ENCODE data around the gene LHX3.

Gene LHX3

GRCh38 chr9:136185596-136186366 lies 19.1 kb downstream of the LHX3 start:
- no peak for DNase-seq (ENCODE audit: low read depth)
- H3K4me3 ChIP-seq (ENCODE audit: low read depth, low read length): no peak overlapping the region
- TF ChIP-seq CTCF (IDR thresholded peaks at IDR 0.05; ENCODE audit: low read depth, low read length, missing control alignments): no peak
- in situ Hi-C loops (cut with HindIII; ENCODE audit: low sequenced_read_pairs): no loop called here

GRCh38 chr9:136185066-136185465 lies 19.9 kb downstream of the LHX3 start:
- H3K4me3 ChIP-seq (ENCODE audit: low read depth, low read length): no peak overlapping the region
- in situ Hi-C loops (cut with HindIII; ENCODE audit: low sequenced_read_pairs): no loop called here
- DNase-seq (ENCODE audit: low read depth): no peak
- TF ChIP-seq CTCF (IDR thresholded peaks at IDR 0.05; ENCODE audit: low read depth, low read length, missing control alignments): no peak

GRCh38 chr9:136182850-136183422 lies 22.0 kb downstream of the LHX3 start:
- in situ Hi-C loops (cut with HindIII; ENCODE audit: low sequenced_read_pairs): no loop called here
- no peak for TF ChIP-seq CTCF (IDR thresholded peaks at IDR 0.05; ENCODE audit: low read depth, low read length, missing control alignments)
- no peak overlapping the region for H3K4me3 ChIP-seq (ENCODE audit: low read depth, low read length)
- DNase-seq (ENCODE audit: low read depth): no peak

- no peak for TF ChIP-seq CTCF (IDR thresholded peaks at IDR 0.05; ENCODE audit: low read depth, low read length, missing control alignments)
- in situ Hi-C loops (cut with HindIII; ENCODE audit: low sequenced_read_pairs): no loop called here
- no peak for DNase-seq (ENCODE audit: low read depth)
- no peak overlapping the region for H3K4me3 ChIP-seq (ENCODE audit: low read depth, low read length)
These were observed 22.5 kb downstream of the LHX3 start for GRCh38 chr9:136182420-136182787.

GRCh38 chr9:136181784-136182419 lies 23.0 kb downstream of the LHX3 start:
- no peak for TF ChIP-seq CTCF (IDR thresholded peaks at IDR 0.05; ENCODE audit: low read depth, low read length, missing control alignments)
- in situ Hi-C loops (cut with HindIII; ENCODE audit: low sequenced_read_pairs): no loop called here
- no peak for DNase-seq (ENCODE audit: low read depth)
- H3K4me3 ChIP-seq (ENCODE audit: low read depth, low read length): no peak overlapping the region

GRCh38 chr9:136180586-136180985 lies 24.3 kb downstream of the LHX3 start:
- no peak overlapping the region for H3K4me3 ChIP-seq (ENCODE audit: low read depth, low read length)
- no peak for TF ChIP-seq CTCF (IDR thresholded peaks at IDR 0.05; ENCODE audit: low read depth, low read length, missing control alignments)
- DNase-seq (ENCODE audit: low read depth): no peak
- in situ Hi-C loops (cut with HindIII; ENCODE audit: low sequenced_read_pairs): no loop called here

All from astrocyte of the cerebellum (primary cell).